ENCODE measurements around the gene NEDD4L. TPM values are rescaled to one million over a fixed set of nuclear protein-coding genes. Genes with fewer than 3 reads are reported as not detected.

Gene NEDD4L
- total and polyA plus RNA-seq, 2 donors (not counting 1 experiment from before 2014, with no cell fraction given): 10.3 to 25.7 TPM

DNA sequence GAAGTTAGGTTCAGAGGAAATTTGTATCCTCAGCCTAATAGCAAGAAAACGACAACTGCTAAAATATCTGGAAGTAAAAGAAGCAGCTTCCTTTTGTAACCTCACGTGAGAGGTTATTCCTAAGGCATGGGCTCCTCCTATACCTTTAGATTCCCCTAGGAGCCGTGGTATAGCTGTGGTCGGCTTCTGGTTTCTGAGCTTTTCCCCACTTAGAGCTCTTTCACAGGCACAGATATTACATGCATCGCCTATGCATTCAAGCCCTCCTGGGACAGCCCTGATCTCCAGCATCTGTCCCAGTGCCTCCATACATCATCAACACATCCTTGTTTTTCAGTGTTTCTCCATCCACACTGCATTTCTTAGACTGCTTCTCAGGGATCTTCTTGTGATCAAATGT lies 295.9 kb downstream of the NEDD4L start:
- 91% methylated on average over 5 of the region's 5 CpGs for WGBS (ENCODE audit: insufficient coverage)

DNA sequence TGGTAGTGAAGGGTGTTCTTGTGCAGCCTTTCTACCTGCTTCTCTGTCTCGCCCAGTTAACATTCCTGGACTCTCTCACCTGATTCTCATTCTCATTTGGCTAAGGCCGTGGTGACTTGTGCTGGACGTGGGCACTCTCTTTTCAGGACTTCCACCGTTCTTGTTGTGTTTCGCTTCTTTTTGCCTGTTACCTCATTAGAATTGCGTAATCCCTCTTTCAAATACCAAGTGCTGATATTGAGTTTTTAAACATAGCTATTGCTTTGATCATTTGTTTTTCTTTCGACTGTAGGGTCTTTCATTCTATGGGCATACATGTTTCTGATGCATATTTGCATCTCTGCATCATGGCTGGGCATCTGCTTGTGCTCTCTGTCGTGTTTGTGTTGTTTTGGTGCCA lies 297.9 kb downstream of the NEDD4L start:
- H3K4me3 Mint-ChIP-seq: no peak overlapping the region
- H3K9me3 ChIP-seq (ENCODE audit: control extremely low read depth in 1 of 3, control insufficient read depth in 2 of 3, insufficient read depth in 1 of 3, low read length in 2 of 3): no peaks in the 10 kb centered on the region
- CTCF ChIA-PET: no interaction called here

More for the DNA sequence above, 295.9 kb downstream of the NEDD4L start:
- Mint-ChIP-seq H3K27ac (no peak overlapping the region), H3K27me3 (no peaks in the 10 kb centered on the region), H3K4me1 (no peaks in the 10 kb centered on the region), H3K4me3 (no peak overlapping the region), H3K9me3 (ENCODE audit: insufficient read depth) (no peaks in the 10 kb centered on the region)
- Histone ChIP-seq H3K27me3 (replicated peaks in 1 of 4; ENCODE audit: control extremely low read depth in 1 of 4, control insufficient read depth in 3 of 4, insufficient read depth in 4 of 4, low read length in 3 of 4) (no peaks in the 10 kb centered on the region), H3K36me3 (replicated peaks in 1 of 2; ENCODE audit: control extremely low read depth in 1 of 2, control insufficient read depth in 1 of 2, extremely low read depth in 1 of 2, insufficient read depth in 2 of 2, low read length in 1 of 2) (no peaks in the 10 kb centered on the region), H2AFZ (ENCODE audit: insufficient read depth, low read depth, low read length, poor library complexity, severe bottlenecking) (no peak overlapping the region), H4K20me1 (ENCODE audit: control insufficient read depth, insufficient read depth, low read length, poor library complexity, severe bottlenecking) (no peaks in the 10 kb centered on the region), H3K4me2 (replicated peaks; ENCODE audit: low read depth, low read length, poor library complexity, severe bottlenecking) (no peak overlapping the region), H3K9ac (ENCODE audit: low read length) (no peak overlapping the region), H3K4me3 (ENCODE audit: control extremely low read depth in 1 of 5, extremely low read depth in 1 of 5, insufficient read depth in 1 of 5, low read depth in 2 of 5, low read length in 4 of 5) (no peak overlapping the region), H3K9me3 (ENCODE audit: control extremely low read depth in 1 of 3, control insufficient read depth in 2 of 3, insufficient read depth in 1 of 3, low read length in 2 of 3) (no peaks in the 10 kb centered on the region), H3K27ac (ENCODE audit: low read length in 2 of 2) (no peak overlapping the region), H3K4me1 (ENCODE audit: control insufficient read depth in 2 of 2, insufficient read depth in 2 of 2, low read length in 2 of 2) (no peaks in the 10 kb centered on the region), H3K79me2 (ENCODE audit: control insufficient read depth, insufficient read depth, low read length) (no peaks in the 10 kb centered on the region)
- DNase-seq: no peak
- intact Hi-C loops (cut with micrococcal nuclease): no loop called here
- TF ChIP-seq EZH2 (IDR thresholded peaks at IDR 0.05; ENCODE audit: borderline replicate concordance, insufficient read depth, low read depth, low read length, poor library complexity, severe bottlenecking): no peak
- TF ChIP-seq, protein P1, sequence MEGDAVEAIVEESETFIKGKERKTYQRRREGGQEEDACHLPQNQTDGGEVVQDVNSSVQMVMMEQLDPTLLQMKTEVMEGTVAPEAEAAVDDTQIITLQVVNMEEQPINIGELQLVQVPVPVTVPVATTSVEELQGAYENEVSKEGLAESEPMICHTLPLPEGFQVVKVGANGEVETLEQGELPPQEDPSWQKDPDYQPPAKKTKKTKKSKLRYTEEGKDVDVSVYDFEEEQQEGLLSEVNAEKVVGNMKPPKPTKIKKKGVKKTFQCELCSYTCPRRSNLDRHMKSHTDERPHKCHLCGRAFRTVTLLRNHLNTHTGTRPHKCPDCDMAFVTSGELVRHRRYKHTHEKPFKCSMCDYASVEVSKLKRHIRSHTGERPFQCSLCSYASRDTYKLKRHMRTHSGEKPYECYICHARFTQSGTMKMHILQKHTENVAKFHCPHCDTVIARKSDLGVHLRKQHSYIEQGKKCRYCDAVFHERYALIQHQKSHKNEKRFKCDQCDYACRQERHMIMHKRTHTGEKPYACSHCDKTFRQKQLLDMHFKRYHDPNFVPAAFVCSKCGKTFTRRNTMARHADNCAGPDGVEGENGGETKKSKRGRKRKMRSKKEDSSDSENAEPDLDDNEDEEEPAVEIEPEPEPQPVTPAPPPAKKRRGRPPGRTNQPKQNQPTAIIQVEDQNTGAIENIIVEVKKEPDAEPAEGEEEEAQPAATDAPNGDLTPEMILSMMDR (IDR thresholded peaks at IDR 0.05): no peak
- no peak for ATAC-seq (ENCODE audit: low read depth)
- ChIA-PET POLR2A (no interaction called here), CTCF (interaction anchor here (0.5 to 1.6 kb wide), 2 partner anchors 9 to 105 kb away, joined by 3 to 4 read pairs; no protein-coding TSS in a partner anchor)

More for the DNA sequence above, 297.9 kb downstream of the NEDD4L start:
- Histone ChIP-seq H3K36me3 (replicated peaks in 1 of 2; ENCODE audit: control extremely low read depth in 1 of 2, control insufficient read depth in 1 of 2, extremely low read depth in 1 of 2, insufficient read depth in 2 of 2, low read length in 1 of 2) (no peaks in the 10 kb centered on the region), H4K20me1 (ENCODE audit: control insufficient read depth, insufficient read depth, low read length, poor library complexity, severe bottlenecking) (no peaks in the 10 kb centered on the region), H3K27ac (ENCODE audit: low read length in 2 of 2) (no peak overlapping the region), H3K4me3 (ENCODE audit: control extremely low read depth in 1 of 5, extremely low read depth in 1 of 5, insufficient read depth in 1 of 5, low read depth in 2 of 5, low read length in 4 of 5) (no peak overlapping the region), H2AFZ (ENCODE audit: insufficient read depth, low read depth, low read length, poor library complexity, severe bottlenecking) (no peak overlapping the region), H3K79me2 (ENCODE audit: control insufficient read depth, insufficient read depth, low read length) (no peaks in the 10 kb centered on the region), H3K4me1 (ENCODE audit: control insufficient read depth in 2 of 2, insufficient read depth in 2 of 2, low read length in 2 of 2) (no peaks in the 10 kb centered on the region), H3K9ac (ENCODE audit: low read length) (no peak overlapping the region), H3K27me3 (replicated peaks in 1 of 4; ENCODE audit: control extremely low read depth in 1 of 4, control insufficient read depth in 3 of 4, insufficient read depth in 4 of 4, low read length in 3 of 4) (no peaks in the 10 kb centered on the region), H3K4me2 (replicated peaks; ENCODE audit: low read depth, low read length, poor library complexity, severe bottlenecking) (no peak overlapping the region)
- TF ChIP-seq, protein P1 (IDR thresholded peaks at IDR 0.05): no peak
- no peak for TF ChIP-seq EZH2 (IDR thresholded peaks at IDR 0.05; ENCODE audit: borderline replicate concordance, insufficient read depth, low read depth, low read length, poor library complexity, severe bottlenecking)
- H3K27ac Mint-ChIP-seq: no peak overlapping the region
- H3K9me3 Mint-ChIP-seq (ENCODE audit: insufficient read depth): no peaks in the 10 kb centered on the region
- POLR2A ChIA-PET: no interaction called here
- DNase-seq (no peak), ATAC-seq (ENCODE audit: low read depth) (no peak)
- no peaks in the 10 kb centered on the region for H3K4me1 Mint-ChIP-seq
- intact Hi-C loops (cut with micrococcal nuclease): no loop called here
- no peaks in the 10 kb centered on the region for H3K27me3 Mint-ChIP-seq
- WGBS (ENCODE audit: insufficient coverage): no CpG with 5 or more reads among the region's 8 CpGs

Measured in B cell (primary cell).